Measurements from ENCODE around the gene ZNF136.
A peak's percentile ranks its signal among the peaks of the same experiment; 100 is the strongest.

Gene ZNF136

DNA sequence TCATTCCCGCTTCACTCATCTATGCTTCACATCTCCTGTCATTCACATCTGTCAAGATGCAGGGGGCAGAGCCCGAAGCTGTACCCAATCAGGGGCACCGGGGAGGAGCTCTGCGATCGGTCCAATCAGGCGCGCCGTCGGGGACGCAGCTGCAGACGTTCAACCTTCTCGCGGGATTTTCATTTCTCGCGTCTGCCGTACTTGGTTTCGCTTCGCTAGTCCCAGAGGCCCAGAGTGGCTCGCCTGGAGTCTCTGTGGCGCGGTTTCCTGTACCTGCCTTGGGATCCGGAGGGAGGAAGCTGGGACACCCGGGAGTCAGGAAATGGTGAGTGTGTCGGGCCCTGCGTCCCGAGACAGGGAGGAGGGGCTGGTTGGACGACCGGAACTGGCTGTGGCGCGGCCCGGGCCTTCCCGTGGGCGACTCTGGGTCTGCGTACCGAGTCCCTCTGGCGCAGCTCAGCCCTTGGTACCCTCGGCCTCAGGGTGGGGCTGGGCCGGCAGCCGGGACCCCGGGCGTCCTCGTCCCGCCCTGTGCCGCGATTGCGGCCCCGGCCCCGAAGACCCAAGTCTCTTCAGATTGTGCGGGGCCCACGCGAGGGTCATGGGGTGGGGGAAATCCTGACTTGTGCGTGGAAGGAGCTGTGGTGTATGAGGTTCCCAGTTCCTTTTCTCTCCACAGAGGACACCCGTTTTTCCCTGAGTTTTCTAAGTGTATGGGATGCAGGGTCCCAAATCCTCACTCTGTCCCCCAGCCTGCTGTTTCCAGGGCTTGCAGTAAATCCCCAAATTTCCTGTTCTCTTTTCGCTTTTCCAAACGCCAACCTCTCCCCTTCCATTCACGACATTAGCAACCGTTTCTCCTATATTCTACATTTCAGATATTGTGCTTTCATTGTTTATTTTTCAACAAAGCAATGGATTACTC, at the start of gene ZNF136:
TSS of gene ZNF136 (plus strand) at position 215 of the 925 bp plus-strand sequence. CDS start at position 323, 108 bp downstream.
- DNase-seq (ENCODE audit: low spot score) = peak; percentile 96
- Histone ChIP-seq H3K9me3 (ENCODE audit: severe bottlenecking) (no peaks in the 10 kb centered on the region), H3K27ac (ENCODE audit: poor library complexity, severe bottlenecking) (peak within 1 kb of the TSS; percentile 78), H3K27me3 (ENCODE audit: insufficient read depth, poor library complexity, severe bottlenecking) (no peaks in the 10 kb centered on the region), H3K4me1 (ENCODE audit: insufficient read depth, poor library complexity, severe bottlenecking) (no peaks in the 10 kb centered on the region), H3K4me3 (ENCODE audit: severe bottlenecking) (peak within 1 kb of the TSS; percentile 85), H3K36me3 (ENCODE audit: low read depth) (peaks cover 13% of the 10 kb centered on the region)
- peak; percentile 97 for ATAC-seq (ENCODE audit: low read depth)
- TF ChIP-seq, protein P1, sequence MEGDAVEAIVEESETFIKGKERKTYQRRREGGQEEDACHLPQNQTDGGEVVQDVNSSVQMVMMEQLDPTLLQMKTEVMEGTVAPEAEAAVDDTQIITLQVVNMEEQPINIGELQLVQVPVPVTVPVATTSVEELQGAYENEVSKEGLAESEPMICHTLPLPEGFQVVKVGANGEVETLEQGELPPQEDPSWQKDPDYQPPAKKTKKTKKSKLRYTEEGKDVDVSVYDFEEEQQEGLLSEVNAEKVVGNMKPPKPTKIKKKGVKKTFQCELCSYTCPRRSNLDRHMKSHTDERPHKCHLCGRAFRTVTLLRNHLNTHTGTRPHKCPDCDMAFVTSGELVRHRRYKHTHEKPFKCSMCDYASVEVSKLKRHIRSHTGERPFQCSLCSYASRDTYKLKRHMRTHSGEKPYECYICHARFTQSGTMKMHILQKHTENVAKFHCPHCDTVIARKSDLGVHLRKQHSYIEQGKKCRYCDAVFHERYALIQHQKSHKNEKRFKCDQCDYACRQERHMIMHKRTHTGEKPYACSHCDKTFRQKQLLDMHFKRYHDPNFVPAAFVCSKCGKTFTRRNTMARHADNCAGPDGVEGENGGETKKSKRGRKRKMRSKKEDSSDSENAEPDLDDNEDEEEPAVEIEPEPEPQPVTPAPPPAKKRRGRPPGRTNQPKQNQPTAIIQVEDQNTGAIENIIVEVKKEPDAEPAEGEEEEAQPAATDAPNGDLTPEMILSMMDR (IDR thresholded peaks at IDR 0.05; ENCODE audit: poor library complexity, severe bottlenecking) = no peak

DNA sequence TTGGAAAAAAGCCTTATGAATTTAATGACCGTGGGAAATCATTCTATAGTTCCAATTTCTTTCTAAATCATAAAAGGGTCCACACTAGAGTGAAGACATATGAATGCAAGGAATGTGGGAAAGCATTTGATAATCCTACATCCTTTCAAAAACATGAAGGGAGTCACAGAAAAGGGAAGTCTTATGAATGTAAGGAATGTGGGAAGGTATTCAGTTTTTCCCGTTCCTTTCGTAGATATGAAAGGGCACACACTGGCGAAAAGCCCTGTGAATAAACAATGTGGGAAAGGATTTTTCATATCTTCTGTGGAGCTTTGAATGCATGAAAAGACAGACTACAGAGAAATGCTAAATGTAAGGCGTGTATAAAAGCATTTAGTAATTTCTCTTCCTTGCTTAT, 49.8 kb upstream of the ZNF136 start:
- H3K27ac ChIP-seq (ENCODE audit: poor library complexity, severe bottlenecking) = peak overlapping the region; percentile 32
- H3K4me3 ChIP-seq (ENCODE audit: severe bottlenecking) = no peak overlapping the region
- H3K27me3 ChIP-seq (ENCODE audit: insufficient read depth, poor library complexity, severe bottlenecking) = no peaks in the 10 kb centered on the region
- ATAC-seq (ENCODE audit: low read depth) (no peak), DNase-seq (ENCODE audit: low spot score) (no peak)
- no peaks in the 10 kb centered on the region for H3K4me1 ChIP-seq (ENCODE audit: insufficient read depth, poor library complexity, severe bottlenecking)
- TF ChIP-seq, protein P1 (IDR thresholded peaks at IDR 0.05; ENCODE audit: poor library complexity, severe bottlenecking) = no peak
- H3K36me3 ChIP-seq (ENCODE audit: low read depth) = no peaks in the 10 kb centered on the region
- H3K9me3 ChIP-seq (ENCODE audit: severe bottlenecking) = no peaks in the 10 kb centered on the region

DNA sequence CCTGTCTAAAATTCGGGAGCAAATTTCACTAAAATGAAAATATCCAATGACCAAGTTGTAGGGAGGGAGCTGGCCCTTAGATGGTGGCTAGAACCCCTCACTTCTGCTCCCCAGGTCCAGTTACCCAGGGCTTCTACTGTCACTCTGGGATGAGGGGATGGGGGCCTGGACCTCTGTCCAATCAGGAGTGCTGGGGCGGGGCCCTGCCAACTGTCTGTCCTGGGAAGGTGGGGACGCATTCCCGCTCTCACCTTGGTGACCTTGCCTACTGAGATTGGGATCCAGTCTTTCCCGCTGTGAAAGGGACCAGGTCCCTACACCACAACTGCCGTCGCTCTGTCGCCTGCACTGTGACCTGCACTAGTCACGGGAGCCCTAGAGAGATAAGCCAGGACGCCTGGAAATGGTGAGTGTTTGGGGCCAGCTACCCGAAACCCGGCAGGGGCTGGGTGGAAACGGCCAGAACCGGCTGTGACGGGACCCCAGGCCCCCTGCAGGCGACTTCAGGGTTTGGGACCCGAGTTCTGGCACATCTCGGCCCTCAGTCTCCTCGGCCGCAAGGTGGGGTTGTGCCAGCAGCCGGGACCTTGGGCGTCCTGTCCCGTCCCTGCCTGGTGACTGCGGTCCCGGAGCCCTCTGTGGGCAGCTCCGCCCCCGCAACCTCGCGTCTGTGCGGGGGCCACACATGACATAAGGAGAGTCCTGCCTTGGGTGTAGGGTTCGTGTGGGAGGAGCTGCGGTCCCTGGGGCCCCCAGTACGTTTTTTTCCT, 45.5 kb upstream of the ZNF136 start:
- Histone ChIP-seq H3K4me3 (ENCODE audit: severe bottlenecking) (no peak overlapping the region), H3K9me3 (ENCODE audit: severe bottlenecking) (no peaks in the 10 kb centered on the region), H3K27me3 (ENCODE audit: insufficient read depth, poor library complexity, severe bottlenecking) (no peaks in the 10 kb centered on the region), H3K27ac (ENCODE audit: poor library complexity, severe bottlenecking) (no peak overlapping the region), H3K36me3 (ENCODE audit: low read depth) (no peaks in the 10 kb centered on the region), H3K4me1 (ENCODE audit: insufficient read depth, poor library complexity, severe bottlenecking) (no peaks in the 10 kb centered on the region)
- DNase-seq (ENCODE audit: low spot score) = no peak
- TF ChIP-seq, protein P1 (IDR thresholded peaks at IDR 0.05; ENCODE audit: poor library complexity, severe bottlenecking) = no peak
- ATAC-seq (ENCODE audit: low read depth) = no peak

DNA sequence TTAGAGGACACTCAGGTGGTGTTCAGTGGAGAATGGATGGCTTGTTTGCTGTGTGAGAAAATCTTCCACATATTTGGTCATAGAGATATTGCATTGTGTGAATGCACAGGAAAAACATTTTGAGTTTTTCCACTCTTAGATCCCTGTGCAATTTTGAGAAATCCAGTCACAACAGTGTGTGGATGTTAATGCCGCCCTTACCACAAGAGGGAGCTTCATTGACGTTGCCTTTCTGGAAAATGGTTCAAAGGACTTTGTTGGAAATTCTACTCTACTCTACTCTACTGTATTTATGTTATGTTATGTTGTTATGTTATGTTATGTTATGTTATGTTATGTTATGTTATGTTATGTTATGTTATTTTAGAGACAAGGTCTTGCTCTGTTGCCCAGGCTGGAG, 36.2 kb upstream of the ZNF136 start:
- Histone ChIP-seq H3K27ac (ENCODE audit: poor library complexity, severe bottlenecking) (no peak overlapping the region), H3K27me3 (ENCODE audit: insufficient read depth, poor library complexity, severe bottlenecking) (no peaks in the 10 kb centered on the region), H3K9me3 (ENCODE audit: severe bottlenecking) (peaks cover 3% of the 10 kb centered on the region), H3K4me3 (ENCODE audit: severe bottlenecking) (no peak overlapping the region), H3K4me1 (ENCODE audit: insufficient read depth, poor library complexity, severe bottlenecking) (no peaks in the 10 kb centered on the region), H3K36me3 (ENCODE audit: low read depth) (peaks cover 5% of the 10 kb centered on the region)
- DNase-seq (ENCODE audit: low spot score) = no peak
- no peak for ATAC-seq (ENCODE audit: low read depth)
- TF ChIP-seq, protein P1 (IDR thresholded peaks at IDR 0.05; ENCODE audit: poor library complexity, severe bottlenecking) = peak; percentile 62
